HG02610 (cell line): ENCODE data around the gene TRABD2B.

Experiments used
- ATAC-seq: cut with Tn5 transposase; IDR thresholded peaks from one replicate; pipeline ENCODE4 v1.9.1; 2021; ENCODE audit warnings: mild to moderate bottlenecking, moderate library complexity; ENCODE audit not compliant: unreplicated experiment

TRABD2B gene

GRCh38 chr1:47856996-47857395 is 140.2 kb downstream of the TRABD2B start:
- ATAC-seq, result no peak

GRCh38 chr1:47855230-47855629 is 142.0 kb downstream of the TRABD2B start:
- ATAC-seq, result no peak

DNA sequence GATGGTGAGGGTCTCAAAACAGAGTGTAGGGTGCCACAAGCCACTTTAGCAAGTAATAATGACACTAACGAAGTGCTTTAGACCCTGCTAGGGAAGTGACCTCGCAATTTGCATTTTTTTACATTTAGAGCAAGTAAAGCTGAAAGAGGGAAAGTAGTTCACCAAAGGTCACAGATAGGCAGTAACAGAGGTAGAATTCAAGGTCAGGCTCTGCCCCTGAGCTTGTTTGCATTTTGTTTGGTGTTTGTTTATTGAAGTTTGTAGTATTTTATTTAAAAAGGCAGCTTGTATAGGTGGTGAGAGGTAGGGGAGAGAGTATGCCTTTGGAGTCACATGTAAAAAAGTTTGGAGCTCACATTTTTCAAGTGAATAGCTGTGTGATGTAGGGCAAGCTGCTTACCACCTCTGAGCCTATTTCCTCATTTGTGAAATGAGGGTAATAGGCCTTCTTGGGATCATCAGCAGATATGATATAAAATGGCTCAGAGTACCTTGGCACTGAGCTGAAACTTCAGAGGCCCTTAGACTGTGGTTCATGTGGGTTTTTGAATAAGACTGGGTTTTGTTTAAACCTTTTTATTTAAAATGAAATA is 142.5 kb downstream of the TRABD2B start:
- no peak for ATAC-seq

GRCh38 chr1:47853852-47854251 is 143.3 kb downstream of the TRABD2B start:
- ATAC-seq, result no peak

DNA sequence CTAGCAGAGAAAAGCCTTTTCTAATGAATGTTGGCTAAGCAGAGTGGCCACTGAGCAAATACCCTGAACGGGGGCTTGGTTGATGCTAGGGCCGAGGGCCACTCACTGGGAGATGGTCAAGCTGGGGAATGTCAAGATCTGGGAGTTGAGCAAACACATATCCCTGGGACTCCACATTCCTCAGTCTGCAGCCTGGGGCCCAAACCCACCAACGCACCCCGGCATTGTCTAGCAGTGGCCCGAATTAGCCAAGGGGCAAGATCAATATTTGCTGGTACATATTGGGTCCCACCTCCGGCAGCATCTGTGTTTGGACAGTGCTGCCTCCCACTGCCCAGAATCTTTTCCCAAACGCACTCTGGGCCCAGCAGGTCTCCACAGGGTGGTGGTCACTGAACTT is 144.1 kb downstream of the TRABD2B start:
- ATAC-seq, result no peak

DNA sequence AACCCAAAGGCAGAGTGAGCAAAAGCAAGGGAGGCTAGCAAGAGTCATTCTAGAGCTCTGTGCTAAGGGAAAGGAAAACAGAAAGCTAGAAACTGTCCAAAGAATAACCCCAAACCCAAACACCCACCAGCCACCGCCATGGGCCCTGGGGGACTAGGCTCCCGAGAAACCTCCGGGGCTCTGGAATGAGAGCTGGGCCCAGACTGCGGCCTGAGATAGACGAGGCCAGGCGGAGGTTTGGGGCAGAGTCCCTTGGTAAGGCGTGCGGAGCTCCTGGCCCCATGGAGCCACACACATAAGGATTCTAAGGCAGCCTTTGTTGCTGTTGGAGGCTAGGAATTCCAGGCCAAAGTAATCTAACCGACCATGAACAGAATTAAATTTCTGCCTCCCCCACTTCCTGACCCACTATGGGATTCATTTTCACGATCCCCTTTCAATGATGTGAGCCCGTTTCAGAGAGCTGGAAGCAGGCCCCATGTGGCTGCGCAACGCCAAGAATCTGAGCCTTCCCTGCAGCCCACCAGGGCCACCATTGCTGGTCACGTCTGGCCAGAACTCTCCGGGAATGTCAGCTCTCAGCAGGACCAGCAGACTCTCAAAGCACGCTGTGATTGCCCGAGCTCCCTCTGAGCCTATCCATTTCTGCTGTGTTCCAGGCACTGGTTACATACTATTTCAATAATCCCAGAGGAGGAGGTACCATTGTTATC is 145.0 kb downstream of the TRABD2B start:
- ATAC-seq, result no peak

DNA sequence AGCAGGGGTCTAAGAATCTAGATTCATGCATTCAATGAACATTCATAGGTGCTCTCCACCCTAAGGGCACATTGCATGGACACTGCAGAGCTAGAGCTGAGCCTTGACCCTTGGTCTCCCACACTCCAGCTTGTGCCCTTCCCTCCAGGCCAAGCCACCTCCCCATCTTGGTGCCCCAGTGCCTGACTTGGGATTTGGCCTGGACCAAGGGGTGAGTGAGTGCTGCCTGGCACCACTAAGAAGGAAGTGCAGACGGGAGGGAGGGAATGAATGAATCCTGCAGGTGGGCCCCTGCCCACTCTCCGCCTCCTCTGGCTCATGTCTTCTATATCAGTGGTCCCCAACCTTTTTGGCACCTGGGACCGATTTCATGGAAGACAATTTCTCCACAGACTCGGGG is 146.7 kb downstream of the TRABD2B start:
- no peak for ATAC-seq

- ATAC-seq, result no peak
Observed at GRCh38 chr1:47849591-47850261, 147.5 kb downstream of the TRABD2B start.

DNA sequence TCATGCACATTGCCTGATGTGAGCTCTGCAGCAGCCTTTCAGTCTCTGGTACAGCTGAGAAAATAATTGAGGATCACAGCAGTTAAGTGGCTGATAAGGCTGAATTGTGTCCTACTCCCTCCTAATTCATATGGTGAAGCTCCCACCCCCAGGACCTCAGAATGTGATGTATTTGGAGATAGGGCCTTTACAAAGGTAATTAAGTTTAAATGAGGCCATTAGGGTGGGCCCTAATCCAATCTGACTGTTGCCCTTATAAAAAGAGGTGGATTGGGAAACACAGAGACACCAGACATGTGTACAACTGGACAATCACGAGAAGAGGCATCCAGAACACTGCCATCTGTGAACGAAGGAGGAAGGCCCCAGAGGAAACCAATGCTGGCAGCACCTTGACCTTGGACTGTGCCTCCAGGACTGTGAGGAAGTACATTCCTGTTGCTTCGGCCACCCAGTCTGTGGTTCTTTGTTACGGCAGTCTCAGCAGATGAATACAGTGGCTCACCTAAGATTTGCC is 148.1 kb downstream of the TRABD2B start:
- ATAC-seq, result no peak

DNA sequence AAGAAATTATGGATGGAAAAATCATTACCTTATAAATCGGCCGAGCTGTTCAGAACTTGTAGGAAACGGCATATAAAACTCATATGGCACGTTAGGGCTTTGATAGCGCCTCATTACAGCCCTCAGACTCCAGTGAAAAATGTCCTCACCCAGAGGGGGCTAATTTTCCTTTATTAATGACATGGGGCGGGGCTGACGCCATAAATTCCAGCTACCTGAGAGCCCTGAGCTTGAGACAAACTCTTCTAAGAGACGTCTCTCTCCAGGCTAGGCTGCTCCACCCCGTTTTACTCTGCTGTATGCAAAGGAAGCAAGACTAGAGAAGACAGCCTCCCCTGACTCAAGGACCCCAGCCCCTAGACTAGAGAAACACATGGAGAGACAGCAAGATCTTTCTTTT is 149.4 kb downstream of the TRABD2B start:
- no peak for ATAC-seq

DNA sequence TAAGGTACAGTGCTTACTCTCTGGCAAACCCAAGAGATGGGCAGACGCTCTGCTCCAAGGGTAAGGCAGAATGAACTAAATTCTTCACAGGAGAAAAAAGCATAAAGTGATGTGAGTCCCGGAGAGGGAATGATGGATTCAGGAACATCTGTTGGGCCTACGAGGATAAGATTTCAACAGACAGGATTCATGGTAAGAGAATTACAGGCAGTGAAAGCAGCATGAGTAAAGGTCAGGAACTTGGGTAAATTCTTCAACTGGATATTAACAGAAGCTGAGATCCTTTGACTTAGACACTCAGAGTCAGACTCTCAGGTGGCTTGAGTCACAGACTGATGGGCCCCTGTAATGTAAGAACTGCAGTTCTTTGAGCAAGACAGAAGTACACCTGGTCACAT is 152.6 kb downstream of the TRABD2B start:
- ATAC-seq, result no peak

- ATAC-seq, result no peak
Observed at GRCh38 chr1:47843781-47844557, 153.2 kb downstream of the TRABD2B start.

- ATAC-seq, result no peak
Observed at GRCh38 chr1:47843059-47843458, 154.1 kb downstream of the TRABD2B start.

- ATAC-seq, result no peak
Observed at GRCh38 chr1:47842228-47842919, 154.8 kb downstream of the TRABD2B start.

- no peak for ATAC-seq
Observed at GRCh38 chr1:47841356-47841755, 155.8 kb downstream of the TRABD2B start.

- no peak for ATAC-seq
Observed at GRCh38 chr1:47840393-47841190, 156.6 kb downstream of the TRABD2B start.

- no peak for ATAC-seq
Observed at GRCh38 chr1:47839433-47839760, 157.8 kb downstream of the TRABD2B start.

GRCh38 chr1:47838562-47839432 is 158.4 kb downstream of the TRABD2B start:
- no peak for ATAC-seq
